ENCODE results near the gene EXOC1. TPM values are rescaled to one million over a fixed set of nuclear protein-coding genes. Genes with fewer than 3 reads are reported as not detected.
"Not testable (repeated sequence)": the region's sequence is repeated elsewhere in the genome, so short reads cannot be mapped to it uniquely, and the experiment has no call there.

EXOC1 gene
- total and polyA plus RNA-seq, 3 experiments from 2014 or later: 13.3 to 24.6 (median 23.4) TPM

GRCh38 chr4:55931833-55932232 lies 78.4 kb downstream of the EXOC1 start:
- H3K27ac ChIP-seq (ENCODE audit: low read depth, low read length): no peak overlapping the region
- Mint-ChIP-seq H3K4me3 (no peak overlapping the region), H3K9me3 (peaks cover 5 to 12% (median 7%) of the 10 kb centered on the region in 5 donors), H3K4me1 (no peaks in the 10 kb centered on the region), H3K27ac (no peak overlapping the region), H3K27me3 (peaks cover 4 to 7% of the 10 kb centered on the region in 2 donors), H3K36me3 (peaks cover under 1 to 17% (median 2%) of the 10 kb centered on the region in 3 donors)
- no peak overlapping the region for H3K4me3 ChIP-seq (ENCODE audit: low read length)
- ChIA-PET POLR2A (no interaction called here), CTCF (interaction anchor here (2.2 kb wide), 1 partner anchor 17 kb away, joined by 9 read pairs; the partner anchor contains the start of gene CEP135)
- no peaks in the 10 kb centered on the region for H3K36me3 ChIP-seq (ENCODE audit: insufficient read depth, low read length)
- H3K4me1 ChIP-seq (ENCODE audit: insufficient read depth, low read length): no peaks in the 10 kb centered on the region
- no peaks in the 10 kb centered on the region for H3K9me3 ChIP-seq (ENCODE audit: low read length)
- no peak for DNase-seq
- H3K27me3 ChIP-seq (ENCODE audit: insufficient read depth, low read length, poor library complexity, severe bottlenecking): no peaks in the 10 kb centered on the region

DNA sequence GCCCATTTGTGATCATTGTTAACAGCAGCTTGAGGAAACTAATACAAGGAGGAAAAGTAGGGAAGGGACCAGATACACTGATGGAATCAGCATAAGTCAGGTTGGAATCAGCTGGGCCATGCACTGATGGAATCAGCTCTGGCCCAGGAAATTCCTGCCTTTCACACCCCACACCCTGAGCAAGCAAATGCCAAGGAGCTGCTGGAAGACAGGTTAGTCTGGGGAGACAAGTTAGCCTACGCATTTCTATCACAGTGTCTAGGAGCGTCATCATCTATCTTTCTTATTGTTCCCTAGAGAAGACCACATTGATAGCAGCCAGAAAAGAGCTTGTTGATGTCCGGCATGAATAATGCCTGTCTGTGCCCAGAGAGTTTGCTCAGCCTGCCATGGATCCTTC lies 79.1 kb downstream of the EXOC1 start:
- ChIA-PET POLR2A (no interaction called here), CTCF (interaction anchor here (0.8 to 2.2 kb wide), 2 partner anchors 16 to 22 kb away, joined by 3 to 9 read pairs; partner anchors contain the start of gene CEP135)
- no peak for DNase-seq
- Histone ChIP-seq H3K36me3 (ENCODE audit: insufficient read depth, low read length) (no peaks in the 10 kb centered on the region), H3K27me3 (ENCODE audit: insufficient read depth, low read length, poor library complexity, severe bottlenecking) (no peaks in the 10 kb centered on the region), H3K4me3 (ENCODE audit: low read length) (no peak overlapping the region), H3K9me3 (ENCODE audit: low read length) (no peaks in the 10 kb centered on the region), H3K27ac (ENCODE audit: low read depth, low read length) (no peak overlapping the region), H3K4me1 (ENCODE audit: insufficient read depth, low read length) (no peaks in the 10 kb centered on the region)
- H3K27ac Mint-ChIP-seq: no peak overlapping the region
- peaks cover 10 to 17% (median 12%) of the 10 kb centered on the region in 5 donors for H3K9me3 Mint-ChIP-seq
- H3K36me3 Mint-ChIP-seq: peaks cover 2 to 18% (median 2%) of the 10 kb centered on the region in 3 donors
- H3K4me3 Mint-ChIP-seq: no peak overlapping the region
- H3K27me3 Mint-ChIP-seq: peaks cover 4 to 9% of the 10 kb centered on the region in 2 donors
- no peaks in the 10 kb centered on the region for H3K4me1 Mint-ChIP-seq

DNA sequence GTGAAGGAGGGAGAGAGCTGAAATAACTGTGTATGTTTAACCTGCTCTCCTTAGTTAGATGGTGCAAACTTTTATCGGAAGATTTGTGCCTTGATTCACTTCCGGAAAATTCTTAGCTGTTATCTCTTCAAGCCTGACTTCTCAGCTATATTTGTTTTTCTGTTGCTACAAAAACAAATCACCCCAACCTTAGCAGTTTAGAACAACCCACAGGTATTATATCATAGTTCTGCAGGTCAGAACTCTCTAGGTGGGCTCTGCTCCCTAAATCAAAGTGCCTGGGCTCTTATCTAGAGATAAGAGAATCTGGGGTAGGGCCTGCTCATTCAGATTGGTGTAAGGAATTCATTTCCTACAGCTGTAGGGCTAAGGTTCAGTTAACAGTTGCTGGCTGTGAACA lies 80.2 kb downstream of the EXOC1 start:
- Histone ChIP-seq H3K9me3 (ENCODE audit: low read length) (no peaks in the 10 kb centered on the region), H3K27me3 (ENCODE audit: insufficient read depth, low read length, poor library complexity, severe bottlenecking) (no peaks in the 10 kb centered on the region), H3K27ac (ENCODE audit: low read depth, low read length) (no peak overlapping the region), H3K36me3 (ENCODE audit: insufficient read depth, low read length) (no peaks in the 10 kb centered on the region), H3K4me3 (ENCODE audit: low read length) (no peak overlapping the region), H3K4me1 (ENCODE audit: insufficient read depth, low read length) (no peaks in the 10 kb centered on the region)
- DNase-seq: no peak
- Mint-ChIP-seq H3K36me3 (peaks cover 8 to 24% (median 11%) of the 10 kb centered on the region in 3 donors), H3K27me3 (peaks cover 2 to 10% of the 10 kb centered on the region in 2 donors), H3K9me3 (peaks cover 14 to 25% (median 18%) of the 10 kb centered on the region in 5 donors), H3K4me3 (no peak overlapping the region), H3K4me1 (no peaks in the 10 kb centered on the region), H3K27ac (no peak overlapping the region)
- POLR2A ChIA-PET: no interaction called here
- CTCF ChIA-PET: interaction anchor here (2.2 kb wide), 1 partner anchor 15 kb away, joined by 9 read pairs; the partner anchor contains the start of gene CEP135

- Mint-ChIP-seq H3K27me3 (peaks cover 2 to 12% of the 10 kb centered on the region in 2 donors), H3K36me3 (peaks cover 14 to 24% (median 15%) of the 10 kb centered on the region in 3 donors), H3K9me3 (peaks cover 14 to 25% (median 18%) of the 10 kb centered on the region in 5 donors)
- POLR2A ChIA-PET; H3K4me1 ChIP-seq (ENCODE audit: insufficient read depth, low read length); H3K4me3 ChIP-seq (ENCODE audit: low read length); H3K27me3 ChIP-seq (ENCODE audit: insufficient read depth, low read length, poor library complexity, severe bottlenecking); H3K4me1 Mint-ChIP-seq; H3K36me3 ChIP-seq (ENCODE audit: insufficient read depth, low read length); H3K27ac Mint-ChIP-seq; H3K27ac ChIP-seq (ENCODE audit: low read depth, low read length); H3K4me3 Mint-ChIP-seq; H3K9me3 ChIP-seq (ENCODE audit: low read length); DNase-seq: not testable (repeated sequence)
- CTCF ChIA-PET: interaction anchor here (5.0 kb wide), 1 partner anchor 12 kb away, joined by 30 read pairs; the partner anchor contains the start of gene CEP135
These were observed 82.5 kb downstream of the EXOC1 start for GRCh38 chr4:55935907-55936306.

- Histone ChIP-seq H3K4me3 (ENCODE audit: low read length) (no peak overlapping the region), H3K4me1 (ENCODE audit: insufficient read depth, low read length) (no peaks in the 10 kb centered on the region), H3K27me3 (ENCODE audit: insufficient read depth, low read length, poor library complexity, severe bottlenecking) (no peaks in the 10 kb centered on the region), H3K36me3 (ENCODE audit: insufficient read depth, low read length) (no peaks in the 10 kb centered on the region), H3K27ac (ENCODE audit: low read depth, low read length) (no peak overlapping the region), H3K9me3 (ENCODE audit: low read length) (no peaks in the 10 kb centered on the region)
- Mint-ChIP-seq H3K4me3 (no peak overlapping the region), H3K27me3 (peaks cover 5 to 12% of the 10 kb centered on the region in 2 donors), H3K27ac (no peak overlapping the region), H3K9me3 (peaks cover 15 to 25% (median 18%) of the 10 kb centered on the region in 5 donors), H3K36me3 (peaks cover 14 to 24% (median 15%) of the 10 kb centered on the region in 3 donors), H3K4me1 (no peaks in the 10 kb centered on the region)
- DNase-seq: no peak
- POLR2A ChIA-PET: no interaction called here
- CTCF ChIA-PET: interaction anchor here (5.0 kb wide), 1 partner anchor 10 kb away, joined by 30 read pairs; the partner anchor contains the start of gene CEP135
These were observed 85.0 kb downstream of the EXOC1 start for GRCh38 chr4:55938481-55938880.

- ChIA-PET CTCF (interaction anchor here (5.0 kb wide), 1 partner anchor 9 kb away, joined by 30 read pairs; the partner anchor contains the start of gene CEP135), POLR2A (no interaction called here)
- Mint-ChIP-seq H3K4me3 (no peak overlapping the region), H3K27ac (no peak overlapping the region), H3K4me1 (no peaks in the 10 kb centered on the region), H3K9me3 (peaks cover 15 to 25% (median 16%) of the 10 kb centered on the region in 5 donors), H3K36me3 (peaks cover 15 to 22% (median 16%) of the 10 kb centered on the region in 3 donors), H3K27me3 (peaks cover 5 to 12% of the 10 kb centered on the region in 2 donors)
- no peak for DNase-seq
- Histone ChIP-seq H3K27ac (ENCODE audit: low read depth, low read length) (no peak overlapping the region), H3K4me1 (ENCODE audit: insufficient read depth, low read length) (no peaks in the 10 kb centered on the region), H3K4me3 (ENCODE audit: low read length) (no peak overlapping the region), H3K27me3 (ENCODE audit: insufficient read depth, low read length, poor library complexity, severe bottlenecking) (no peaks in the 10 kb centered on the region), H3K9me3 (ENCODE audit: low read length) (no peaks in the 10 kb centered on the region), H3K36me3 (ENCODE audit: insufficient read depth, low read length) (no peaks in the 10 kb centered on the region)
These were observed 86.0 kb downstream of the EXOC1 start for GRCh38 chr4:55939421-55939820.

DNA sequence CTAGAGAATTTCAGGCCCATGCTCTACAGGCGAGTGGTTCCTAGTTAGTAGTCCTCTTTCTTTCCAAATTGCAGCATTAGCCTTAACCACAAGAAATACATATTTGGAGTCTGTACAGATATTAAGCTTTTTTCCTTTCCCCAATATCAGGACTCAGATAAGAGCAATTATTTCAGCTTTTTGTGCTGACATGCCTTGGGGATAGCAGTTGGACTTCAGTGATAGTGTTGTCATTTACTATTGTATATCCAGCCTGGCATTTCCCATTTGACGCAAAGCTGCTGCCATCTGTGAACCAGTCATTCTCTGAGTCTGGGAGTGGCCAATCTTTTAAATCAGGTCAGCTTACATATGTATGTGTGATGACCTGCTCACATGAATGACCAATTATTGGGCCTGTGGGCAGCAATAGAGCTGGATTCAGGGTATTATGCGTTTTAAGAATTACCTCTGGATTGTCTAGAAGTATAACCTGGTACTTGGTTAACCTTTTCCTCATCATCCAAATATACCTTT lies 88.5 kb downstream of the EXOC1 start:
- Histone ChIP-seq H3K9me3 (ENCODE audit: low read length) (no peaks in the 10 kb centered on the region), H3K27me3 (ENCODE audit: insufficient read depth, low read length, poor library complexity, severe bottlenecking) (no peaks in the 10 kb centered on the region), H3K4me1 (ENCODE audit: insufficient read depth, low read length) (peaks cover under 1% of the 10 kb centered on the region), H3K4me3 (ENCODE audit: low read length) (no peak overlapping the region), H3K27ac (ENCODE audit: low read depth, low read length) (no peak overlapping the region), H3K36me3 (ENCODE audit: insufficient read depth, low read length) (no peaks in the 10 kb centered on the region)
- H3K4me3 Mint-ChIP-seq: no peak overlapping the region
- POLR2A ChIA-PET: no interaction called here
- CTCF ChIA-PET: interaction anchor here (1.0 kb wide), 1 partner anchor 74 kb away, joined by 3 read pairs; no protein-coding TSS in a partner anchor
- peaks cover 7 to 12% (median 10%) of the 10 kb centered on the region in 5 donors for H3K9me3 Mint-ChIP-seq
- H3K27me3 Mint-ChIP-seq: peaks cover 3 to 4% of the 10 kb centered on the region in 2 donors
- H3K4me1 Mint-ChIP-seq: peaks cover 3 to 8% (median 6%) of the 10 kb centered on the region in 3 donors
- no peak overlapping the region for H3K27ac Mint-ChIP-seq
- H3K36me3 Mint-ChIP-seq: peaks cover 10 to 13% (median 13%) of the 10 kb centered on the region in 3 donors
- DNase-seq: no peak

- Histone ChIP-seq H3K36me3 (ENCODE audit: insufficient read depth, low read length) (no peaks in the 10 kb centered on the region), H3K27ac (ENCODE audit: low read depth, low read length) (peak overlapping the region; percentile 82), H3K4me1 (ENCODE audit: insufficient read depth, low read length) (peaks cover 29% of the 10 kb centered on the region), H3K9me3 (ENCODE audit: low read length) (no peaks in the 10 kb centered on the region), H3K4me3 (ENCODE audit: low read length) (peak overlapping the region; percentile 87), H3K27me3 (ENCODE audit: insufficient read depth, low read length, poor library complexity, severe bottlenecking) (no peaks in the 10 kb centered on the region)
- ChIA-PET CTCF (interaction anchor here (0.6 to 2.9 kb wide), 16 partner anchors 9 to 1031 kb away, joined by 3 to 30 read pairs (median 6); partner anchors contain the start of genes EXOC1, NOA1, PAICS and POLR2B), POLR2A (no interaction called here)
- H3K36me3 Mint-ChIP-seq: peaks cover 4 to 10% (median 4%) of the 10 kb centered on the region in 3 donors
- peak overlapping the region; percentile 85 to 97 (median 94) for H3K4me3 Mint-ChIP-seq
- DNase-seq: no peak
- peak overlapping the region; percentile 71 to 93 (median 90) for H3K27ac Mint-ChIP-seq
- no peaks in the 10 kb centered on the region for H3K27me3 Mint-ChIP-seq
- no peaks in the 10 kb centered on the region for H3K9me3 Mint-ChIP-seq
- H3K4me1 Mint-ChIP-seq: peaks cover 36 to 50% (median 49%) of the 10 kb centered on the region in 3 donors
These were observed 93.9 kb downstream of the EXOC1 start for GRCh38 chr4:55947254-55947882.

Data from CD8-positive, alpha-beta memory T cell (primary cell).